ENCODE results near the gene DYRK1B. TPM values are rescaled to one million over a fixed set of nuclear protein-coding genes. Genes with fewer than 3 reads are reported as not detected.

The DYRK1B gene
- polyA plus RNA-seq, 1 of the 3 experiments (the other 2 are of a cell fraction): 17.2 TPM

- WGBS (ENCODE audit: low lambda C conversion rate): 84% methylated on average over 2 of the region's 2 CpGs
- DNase-seq: no peak
- CTCF ChIA-PET: no interaction called here
- Histone ChIP-seq H3K27me3 (ENCODE audit: insufficient read depth) (no peaks in the 10 kb centered on the region), H3K27ac (ENCODE audit: low read depth in 2 of 2, low read length in 1 of 2) (no peak overlapping the region), H3F3A (replicated peaks; ENCODE audit: insufficient read depth) (no peaks in the 10 kb centered on the region), H3K4me1 (ENCODE audit: control insufficient read depth in 1 of 2, insufficient read depth in 2 of 2, low read depth in 1 of 2, low read length in 1 of 2) (no peaks in the 10 kb centered on the region), H3K9ac (no peak overlapping the region), H3K9me2 (no peaks in the 10 kb centered on the region), H3K36me3 (replicated peaks in 1 of 2; ENCODE audit: control insufficient read depth in 1 of 2, insufficient read depth in 2 of 2, low read length in 1 of 2) (no peaks in the 10 kb centered on the region), H3K79me2 (ENCODE audit: insufficient read depth) (no peaks in the 10 kb centered on the region), H3K4me2 (no peak overlapping the region), H4K20me1 (ENCODE audit: insufficient read depth) (no peaks in the 10 kb centered on the region), H2AFZ (ENCODE audit: low read depth) (no peak overlapping the region), H3K4me3 (ENCODE audit: low read depth in 2 of 2, low read length in 1 of 2) (no peak overlapping the region), H3K9me3 (no peaks in the 10 kb centered on the region)
- POLR2A ChIA-PET: no interaction called here
- TF ChIP-seq MAX (IDR thresholded peaks at IDR 0.05; ENCODE audit: low read depth): no peak
- no peak for TF ChIP-seq CHD2 (IDR thresholded peaks at IDR 0.05; ENCODE audit: low read length, partially characterized antibody)
- TF ChIP-seq RAD21 (IDR thresholded peaks at IDR 0.05; ENCODE audit: low read length): no peak
- TF ChIP-seq MXI1 (IDR thresholded peaks at IDR 0.05; ENCODE audit: low read depth, low read length): no peak
- no peak for TF ChIP-seq ZBTB33 (IDR thresholded peaks at IDR 0.05; ENCODE audit: borderline replicate concordance, low read depth)
- no peak for TF ChIP-seq SMC3 (IDR thresholded peaks at IDR 0.05; ENCODE audit: low read depth, low read length)
- TF ChIP-seq MEF2A (IDR thresholded peaks at IDR 0.05; ENCODE audit: borderline replicate concordance, low read depth): no peak
- TF ChIP-seq TAF1 (IDR thresholded peaks at IDR 0.05; ENCODE audit: borderline replicate concordance, low read depth, low read length): no peak
- no peak for TF ChIP-seq RXRA (IDR thresholded peaks at IDR 0.05; ENCODE audit: borderline replicate concordance, low read depth)
- no peak for TF ChIP-seq IRF3 (IDR thresholded peaks at IDR 0.05; ENCODE audit: low read depth, low read length)
Measured at GRCh38 chr19:39867133-39867532, 33.2 kb upstream of the DYRK1B start.

- H2AFZ ChIP-seq (ENCODE audit: low read depth): no peak overlapping the region
- H3K4me1 ChIP-seq (ENCODE audit: control insufficient read depth in 1 of 2, insufficient read depth in 2 of 2, low read depth in 1 of 2, low read length in 1 of 2): no peaks in the 10 kb centered on the region
- ChIA-PET CTCF (interaction anchor here (1.1 to 1.2 kb wide), 2 partner anchors 21 to 105 kb away, joined by 3 read pairs; partner anchors contain the start of gene PSMC4), POLR2A (no interaction called here)
- TF ChIP-seq YY1 (IDR thresholded peaks at IDR 0.05; ENCODE audit: low read depth): no peak
- no peak for TF ChIP-seq TCF12 (IDR thresholded peaks at IDR 0.05)
- no peak for TF ChIP-seq JUND (IDR thresholded peaks at IDR 0.05)
- TF ChIP-seq RXRA (IDR thresholded peaks at IDR 0.05; ENCODE audit: borderline replicate concordance, low read depth): no peak
- no peak overlapping the region for H3K27ac ChIP-seq (ENCODE audit: low read depth in 2 of 2, low read length in 1 of 2)
- no peaks in the 10 kb centered on the region for H3K9me2 ChIP-seq
- no peak overlapping the region for H3K4me3 ChIP-seq (ENCODE audit: low read depth in 2 of 2, low read length in 1 of 2)
- no peaks in the 10 kb centered on the region for H3K79me2 ChIP-seq (ENCODE audit: insufficient read depth)
- no peak overlapping the region for H3K4me2 ChIP-seq
- H3K9me3 ChIP-seq: no peaks in the 10 kb centered on the region
- WGBS (ENCODE audit: low lambda C conversion rate): 68% methylated on average over 5 of the region's 5 CpGs
- DNase-seq: no peak
- H3K27me3 ChIP-seq (ENCODE audit: insufficient read depth): no peaks in the 10 kb centered on the region
- no peaks in the 10 kb centered on the region for H4K20me1 ChIP-seq (ENCODE audit: insufficient read depth)
- H3K36me3 ChIP-seq (replicated peaks in 1 of 2; ENCODE audit: control insufficient read depth in 1 of 2, insufficient read depth in 2 of 2, low read length in 1 of 2): no peaks in the 10 kb centered on the region
- H3F3A ChIP-seq (replicated peaks; ENCODE audit: insufficient read depth): no peaks in the 10 kb centered on the region
- no peak overlapping the region for H3K9ac ChIP-seq
Measured at GRCh38 chr19:39865953-39866352, 32.0 kb upstream of the DYRK1B start.

Data from SK-N-SH (cell line).